Choroid plexus epithelial cell (primary cell): ENCODE results near the gene DISP3.

Experiments used
- DNase-seq: peaks from one replicate; pipeline ENCODE4 v3.0.0-alpha.2; 2010; ENCODE audit warnings: low read depth
- H3K4me3 ChIP-seq: 2 replicates; pipeline ENCODE4 v1.5.1; 2011; ENCODE audit warnings: low read depth, mild to moderate bottlenecking, control low read depth, low read length, moderate library complexity
- CTCF ChIP-seq: conservative IDR thresholded peaks from 2 replicates; pipeline ENCODE4 v1.5.1; 2011; ENCODE audit warnings: low read depth, mild to moderate bottlenecking, control low read depth, inconsistent platforms, low read length, moderate library complexity

The DISP3 gene

GRCh38 chr1:11434926-11435325 lies 44.0 kb upstream of the DISP3 start:
- TF ChIP-seq CTCF, result no peak
- no peak for DNase-seq
- no peak overlapping the region for H3K4me3 ChIP-seq

GRCh38 chr1:11438996-11439395 lies 40.0 kb upstream of the DISP3 start:
- no peak for DNase-seq
- no peak overlapping the region for H3K4me3 ChIP-seq
- TF ChIP-seq CTCF, result no peak

- DNase-seq, result no peak
- H3K4me3 ChIP-seq, result no peak overlapping the region
- TF ChIP-seq CTCF, result no peak
These were observed 37.6 kb upstream of the DISP3 start for GRCh38 chr1:11441211-11441952.

GRCh38 chr1:11443043-11443442 lies 35.9 kb upstream of the DISP3 start:
- DNase-seq, result no peak
- TF ChIP-seq CTCF, result no peak
- H3K4me3 ChIP-seq, result no peak overlapping the region

- DNase-seq, result no peak
- no peak for TF ChIP-seq CTCF
- H3K4me3 ChIP-seq, result no peak overlapping the region
These were observed 34.8 kb upstream of the DISP3 start for GRCh38 chr1:11443961-11444658.

GRCh38 chr1:11444907-11445306 lies 34.0 kb upstream of the DISP3 start:
- no peak for DNase-seq
- TF ChIP-seq CTCF, result no peak
- no peak overlapping the region for H3K4me3 ChIP-seq

- no peak overlapping the region for H3K4me3 ChIP-seq
- DNase-seq, result no peak
- no peak for TF ChIP-seq CTCF
These were observed 31.1 kb upstream of the DISP3 start for GRCh38 chr1:11447903-11448302.
